GM12872 (cell line): ENCODE data around the gene RPL23.

ENCODE experiments used
- TF ChIP-seq, protein P1 (sequence below): IDR thresholded peaks from 3 replicates; pipeline ENCODE4 v1.5.1; 2011; ENCODE audit warnings: low read depth, mild to moderate bottlenecking, low read length, moderate library complexity; ENCODE audit not compliant: insufficient read depth

The RPL23 gene

DNA sequence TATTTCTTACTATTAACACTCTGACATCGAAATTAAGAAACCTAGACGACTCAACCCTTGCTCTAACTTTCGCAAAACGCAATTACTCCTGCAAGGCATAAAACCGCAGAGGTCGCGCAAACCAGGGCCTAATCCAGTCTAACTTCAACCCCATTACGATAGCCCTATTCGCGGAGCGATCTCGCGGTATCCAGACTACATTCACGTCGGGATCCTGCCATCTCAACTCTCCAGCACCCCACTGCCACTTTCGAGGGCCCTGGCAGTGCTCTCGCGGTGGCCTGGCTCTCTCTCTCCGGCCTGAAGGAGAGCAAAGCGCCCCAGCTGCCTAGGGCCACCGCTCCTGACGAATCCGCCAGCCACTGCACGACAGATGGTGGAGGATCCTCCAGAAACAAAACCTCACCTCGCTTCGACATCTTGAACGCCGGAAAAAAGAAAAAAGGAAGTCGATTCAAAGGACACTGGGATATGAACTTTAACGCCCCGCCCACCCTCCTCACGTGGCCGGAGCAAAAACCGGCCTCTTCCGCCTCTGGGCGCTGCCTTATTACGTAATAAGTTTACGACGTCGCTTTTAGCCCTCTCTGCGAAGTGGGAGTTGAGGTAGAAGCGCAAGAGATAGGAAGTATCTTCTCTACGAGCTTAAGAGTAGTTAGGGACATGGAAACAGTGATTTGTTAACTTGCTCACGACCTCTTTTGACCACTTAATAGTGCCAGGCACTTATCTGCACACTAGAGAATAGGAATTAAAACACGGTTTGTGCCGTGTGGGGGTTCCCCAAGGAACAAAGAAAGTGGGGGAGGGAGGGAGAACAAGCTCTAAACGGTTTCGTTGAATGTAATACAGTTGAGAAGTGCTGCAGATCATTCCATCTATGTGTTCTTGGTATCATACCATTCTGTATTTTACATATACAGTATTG is at the start of gene RPL23:
Gene RPL23 (minus strand): TSS at position 430 of the 928 bp plus-strand sequence. CDS start 11 bp downstream, at position 419.
- TF ChIP-seq, protein P1, sequence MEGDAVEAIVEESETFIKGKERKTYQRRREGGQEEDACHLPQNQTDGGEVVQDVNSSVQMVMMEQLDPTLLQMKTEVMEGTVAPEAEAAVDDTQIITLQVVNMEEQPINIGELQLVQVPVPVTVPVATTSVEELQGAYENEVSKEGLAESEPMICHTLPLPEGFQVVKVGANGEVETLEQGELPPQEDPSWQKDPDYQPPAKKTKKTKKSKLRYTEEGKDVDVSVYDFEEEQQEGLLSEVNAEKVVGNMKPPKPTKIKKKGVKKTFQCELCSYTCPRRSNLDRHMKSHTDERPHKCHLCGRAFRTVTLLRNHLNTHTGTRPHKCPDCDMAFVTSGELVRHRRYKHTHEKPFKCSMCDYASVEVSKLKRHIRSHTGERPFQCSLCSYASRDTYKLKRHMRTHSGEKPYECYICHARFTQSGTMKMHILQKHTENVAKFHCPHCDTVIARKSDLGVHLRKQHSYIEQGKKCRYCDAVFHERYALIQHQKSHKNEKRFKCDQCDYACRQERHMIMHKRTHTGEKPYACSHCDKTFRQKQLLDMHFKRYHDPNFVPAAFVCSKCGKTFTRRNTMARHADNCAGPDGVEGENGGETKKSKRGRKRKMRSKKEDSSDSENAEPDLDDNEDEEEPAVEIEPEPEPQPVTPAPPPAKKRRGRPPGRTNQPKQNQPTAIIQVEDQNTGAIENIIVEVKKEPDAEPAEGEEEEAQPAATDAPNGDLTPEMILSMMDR, result no peak

DNA sequence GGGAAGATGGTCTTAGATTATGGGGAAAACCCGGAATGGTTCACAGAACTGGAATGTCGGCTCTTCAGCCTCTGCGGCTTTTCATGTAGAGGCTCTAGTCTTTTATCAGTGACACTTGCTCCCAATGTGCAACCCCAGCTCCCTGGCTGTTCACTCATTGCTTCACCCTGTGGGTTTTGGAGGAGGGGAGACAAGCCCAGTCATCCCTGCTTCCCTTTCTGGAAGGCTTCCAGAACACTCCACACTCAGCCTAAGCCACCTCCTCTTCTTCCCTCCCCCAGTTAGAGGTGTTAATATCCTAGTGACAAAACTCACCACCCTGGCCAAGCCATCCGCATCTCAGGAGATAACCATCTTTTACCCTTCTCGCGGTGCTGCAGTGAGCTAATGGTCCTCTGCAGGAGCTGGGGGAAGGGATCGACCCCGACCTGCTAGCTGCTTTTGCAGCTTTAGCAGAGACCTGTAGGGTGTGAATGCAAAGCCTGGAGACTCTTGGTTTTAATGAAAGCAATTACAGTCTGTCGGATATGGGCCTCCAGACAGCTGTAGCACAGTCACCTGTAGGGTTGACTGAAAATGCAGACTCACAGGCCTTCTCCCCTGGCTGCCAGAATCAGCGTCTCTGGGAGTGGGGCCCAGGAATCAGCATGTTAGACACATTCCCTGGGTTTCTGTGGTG is 47.6 kb upstream of the RPL23 start:
- TF ChIP-seq, protein P1, result no peak

DNA sequence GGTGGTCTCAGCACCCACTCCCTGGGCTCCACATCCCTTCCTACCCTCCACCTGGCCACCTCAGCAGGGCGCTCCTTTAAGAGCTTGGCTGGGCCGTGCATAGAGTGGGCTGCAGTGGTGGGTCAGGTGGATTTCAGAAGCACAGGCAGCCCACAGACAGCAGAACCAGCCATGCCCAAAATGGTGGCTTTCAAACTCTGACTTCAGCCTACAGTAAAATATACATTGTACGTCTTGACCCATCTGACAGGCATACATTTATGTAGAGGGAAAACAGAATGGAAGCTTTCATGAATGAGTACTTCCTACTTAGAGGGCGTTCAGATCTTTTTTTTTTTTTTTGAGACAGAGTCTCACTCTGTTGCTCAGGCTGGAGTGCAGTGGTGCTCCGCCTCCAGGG is 45.9 kb upstream of the RPL23 start:
- TF ChIP-seq, protein P1, result no peak

DNA sequence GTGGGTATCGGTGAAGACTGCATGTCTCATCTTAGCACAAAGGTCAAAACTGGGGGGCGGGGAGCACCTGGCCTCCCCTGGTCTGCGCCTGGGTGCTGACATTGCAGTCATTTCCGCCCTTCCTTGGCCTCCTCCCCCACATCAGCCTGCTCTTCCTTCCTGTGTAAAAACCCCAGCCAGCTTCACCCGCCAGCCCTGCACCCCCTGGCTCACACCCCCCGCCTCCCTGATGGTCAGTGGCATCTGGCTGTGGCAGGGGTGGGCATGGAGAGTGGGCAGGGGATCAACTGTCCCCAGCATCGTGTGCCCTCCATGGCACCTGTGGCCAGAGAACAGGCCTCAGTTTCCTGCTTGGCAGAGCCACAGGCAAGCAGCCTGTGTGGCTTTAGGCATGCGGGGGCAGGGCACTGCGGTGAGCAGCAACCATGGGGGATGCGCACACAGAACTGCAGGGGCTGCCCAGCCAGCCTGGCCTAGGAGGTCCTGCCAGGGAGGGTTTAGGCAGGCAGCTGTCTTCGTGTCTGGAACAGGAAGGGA is 45.4 kb upstream of the RPL23 start:
- TF ChIP-seq, protein P1, result no peak

DNA sequence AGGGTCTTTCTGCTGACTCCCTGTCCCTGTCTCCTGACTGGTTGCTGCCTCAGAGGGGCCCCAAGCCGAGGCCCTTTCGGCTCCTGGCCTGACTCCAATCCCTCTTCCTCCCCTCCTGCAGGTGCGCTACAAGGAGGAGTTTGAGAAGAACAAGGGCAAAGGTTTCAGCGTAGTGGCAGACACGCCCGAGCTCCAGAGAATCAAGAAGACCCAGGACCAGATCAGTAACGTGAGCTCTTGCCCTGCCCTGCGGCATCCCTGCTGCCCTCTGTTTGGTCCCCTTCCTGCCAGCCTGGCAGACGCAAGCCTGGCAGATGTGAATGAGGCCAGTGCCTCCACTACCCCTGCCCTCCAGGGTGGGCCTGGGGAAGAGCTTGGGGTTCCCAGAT is 44.8 kb upstream of the RPL23 start:
- TF ChIP-seq, protein P1, result no peak

- TF ChIP-seq, protein P1, result no peak
These were observed 44.3 kb upstream of the RPL23 start for GRCh38 chr17:38897671-38898290.

- TF ChIP-seq, protein P1, result no peak
These were observed 43.7 kb upstream of the RPL23 start for GRCh38 chr17:38897176-38897575.
